ENCODE data around the gene ASB5. TPM values are rescaled to one million over a fixed set of nuclear protein-coding genes. Genes with fewer than 3 reads are reported as not detected.
A peak's percentile ranks its signal among the peaks of the same experiment; 100 is the strongest.

The ASB5 gene
- polyA plus RNA-seq, 1 experiment, result 0.63 TPM

GRCh38 chr4:176236946-176237345, 32.1 kb downstream of the ASB5 start:
- DNase-seq (ENCODE audit: low read depth, low spot score), result peak; percentile 16
- H3K27ac ChIP-seq (ENCODE audit: low read depth, low read length), result peak overlapping the region; percentile 42
- POLR2A ChIA-PET, result interaction anchor here (0.5 kb wide), 1 partner anchor 89 kb away, joined by 3 read pairs; no protein-coding TSS in a partner anchor
- TF ChIP-seq CTCF (IDR thresholded peaks at IDR 0.05; ENCODE audit: low read depth, low read length), result no peak
- H3K9me3 ChIP-seq (ENCODE audit: control insufficient read depth, insufficient read depth, low read length), result no peaks in the 10 kb centered on the region
- no peak overlapping the region for H3K4me3 ChIP-seq (ENCODE audit: low read depth, low read length)
- CTCF ChIA-PET, result no interaction called here
- H3K27me3 ChIP-seq (ENCODE audit: control insufficient read depth, insufficient read depth, low read length), result no peaks in the 10 kb centered on the region

GRCh38 chr4:176230836-176231235, 38.2 kb downstream of the ASB5 start:
- POLR2A ChIA-PET, result no interaction called here
- CTCF ChIA-PET, result interaction anchor here (0.7 kb wide), 2 partner anchors 163 to 178 kb away, joined by 3 to 9 read pairs; no protein-coding TSS in a partner anchor
- H3K27me3 ChIP-seq (ENCODE audit: control insufficient read depth, insufficient read depth, low read length), result no peaks in the 10 kb centered on the region
- H3K9me3 ChIP-seq (ENCODE audit: control insufficient read depth, insufficient read depth, low read length), result no peaks in the 10 kb centered on the region
- no peak for TF ChIP-seq CTCF (IDR thresholded peaks at IDR 0.05; ENCODE audit: low read depth, low read length)
- no peak for DNase-seq (ENCODE audit: low read depth, low spot score)
- H3K4me3 ChIP-seq (ENCODE audit: low read depth, low read length), result no peak overlapping the region
- H3K27ac ChIP-seq (ENCODE audit: low read depth, low read length), result no peak overlapping the region

- no peak for TF ChIP-seq CTCF (IDR thresholded peaks at IDR 0.05; ENCODE audit: low read depth, low read length)
- DNase-seq (ENCODE audit: low read depth, low spot score), result no peak
- CTCF ChIA-PET, result interaction anchor here (0.9 kb wide), 1 partner anchor 111 kb away, joined by 3 read pairs; no protein-coding TSS in a partner anchor
These were observed 39.4 kb downstream of the ASB5 start for GRCh38 chr4:176229645-176230044.

GRCh38 chr4:176226736-176227135, 42.3 kb downstream of the ASB5 start:
- Histone ChIP-seq H3K4me3 (ENCODE audit: low read depth, low read length) (no peak overlapping the region), H3K9me3 (ENCODE audit: control insufficient read depth, insufficient read depth, low read length) (no peaks in the 10 kb centered on the region), H3K27me3 (ENCODE audit: control insufficient read depth, insufficient read depth, low read length) (no peaks in the 10 kb centered on the region), H3K27ac (ENCODE audit: low read depth, low read length) (no peak overlapping the region)
- ChIA-PET CTCF (no interaction called here), POLR2A (no interaction called here)
- no peak for DNase-seq (ENCODE audit: low read depth, low spot score)
- no peak for TF ChIP-seq CTCF (IDR thresholded peaks at IDR 0.05; ENCODE audit: low read depth, low read length)

More at GRCh38 chr4:176229645-176230044, 39.4 kb downstream of the ASB5 start:
- POLR2A ChIA-PET, result no interaction called here
- no peak overlapping the region for H3K27ac ChIP-seq (ENCODE audit: low read depth, low read length)
- no peaks in the 10 kb centered on the region for H3K27me3 ChIP-seq (ENCODE audit: control insufficient read depth, insufficient read depth, low read length)
- H3K9me3 ChIP-seq (ENCODE audit: control insufficient read depth, insufficient read depth, low read length), result no peaks in the 10 kb centered on the region
- no peak overlapping the region for H3K4me3 ChIP-seq (ENCODE audit: low read depth, low read length)

- TF ChIP-seq CTCF (IDR thresholded peaks at IDR 0.05; ENCODE audit: low read depth, low read length), result no peak
- no peak for DNase-seq (ENCODE audit: low read depth, low spot score)
- no peaks in the 10 kb centered on the region for H3K27me3 ChIP-seq (ENCODE audit: control insufficient read depth, insufficient read depth, low read length)
- no peaks in the 10 kb centered on the region for H3K9me3 ChIP-seq (ENCODE audit: control insufficient read depth, insufficient read depth, low read length)
- no peak overlapping the region for H3K27ac ChIP-seq (ENCODE audit: low read depth, low read length)
- ChIA-PET CTCF (no interaction called here), POLR2A (no interaction called here)
- no peak overlapping the region for H3K4me3 ChIP-seq (ENCODE audit: low read depth, low read length)
These were observed 45.5 kb downstream of the ASB5 start for GRCh38 chr4:176223561-176223960.
